Smooth muscle cell (in vitro differentiated cells): ENCODE data around the gene PEAK1. TPM values are rescaled to one million over a fixed set of nuclear protein-coding genes. Genes with fewer than 3 reads are reported as not detected.

ENCODE experiments used
- DNase-seq: peaks from one replicate; lab custom pipeline; 2025; ENCODE audit not compliant: unreplicated experiment; lab: John Stamatoyannopoulos, UW
- H2AFZ ChIP-seq: fragments of 200-600 bp; sonication (generic); 2 replicates; pipeline ENCODE4 v1.6.0; 2016; ENCODE audit warnings: antibody characterized with exemption, low read depth, mild to moderate bottlenecking
- H3F3A ChIP-seq: fragments of 200-600 bp; sonication (generic); 2 replicates; pipeline ENCODE4 v1.6.0; 2017; ENCODE audit warnings: antibody characterized with exemption, low read depth
- H3K27ac ChIP-seq: fragments of 200-600 bp; sonication (generic); 2 replicates; pipeline ENCODE4 v1.5.1; 2016; ENCODE audit warnings: low read depth, mild to moderate bottlenecking
- H3K27me3 ChIP-seq: fragments of 200-600 bp; sonication (generic); 2 replicates; pipeline ENCODE4 v1.6.1; 2016; ENCODE audit warnings: low read depth, mild to moderate bottlenecking
- H3K36me3 ChIP-seq: fragments of 200-600 bp; sonication (generic); 2 replicates; pipeline ENCODE4 v1.5.1; 2016; ENCODE audit warnings: low read depth
- H3K4me1 ChIP-seq: fragments of 200-600 bp; sonication (generic); 2 replicates; pipeline ENCODE4 v1.5.1; 2016; ENCODE audit warnings: low read depth
- H3K4me2 ChIP-seq: fragments of 200-600 bp; sonication (generic); 2 replicates; pipeline ENCODE4 v1.6.0; 2016; ENCODE audit warnings: mild to moderate bottlenecking
- H3K4me3 ChIP-seq: fragments of 200-600 bp; sonication (generic); 2 replicates; pipeline ENCODE4 v1.5.1; 2016; ENCODE audit warnings: mild to moderate bottlenecking
- H3K79me2 ChIP-seq: fragments of 200-600 bp; sonication (generic); 2 replicates; pipeline ENCODE4 v1.6.0; 2016; ENCODE audit warnings: low read depth, mild to moderate bottlenecking
- H3K9ac ChIP-seq: fragments of 200-600 bp; sonication (generic); 2 replicates; pipeline ENCODE4 v1.6.0; 2016; ENCODE audit warnings: low read depth
- H3K9me3 ChIP-seq: fragments of 200-600 bp; sonication (generic); replicated peaks from 2 replicates; pipeline ENCODE4 v1.5.1; 2016; ENCODE audit warnings: low read depth
- H4K20me1 ChIP-seq: fragments of 200-600 bp; sonication (generic); 2 replicates; pipeline ENCODE4 v1.6.0; 2016; ENCODE audit warnings: low read depth
- WGBS: methylation state at CpG from one replicate; pipeline ENCODE4 v1.1.7; 2016; ENCODE audit warnings: low lambda C conversion rate; 5-methylcytosine and 5-hydroxymethylcytosine counted together
- polyA plus RNA-seq: library from polyadenylated mRNA; unstranded; fragments of >200 nt; fragmentation: Nextera tagmentation; extraction: Ambion mirVana; gene quantifications from 2 replicates; pipeline ENCODE4 v1.2.1, GENCODE V29; 2016
- total RNA-seq: library from RNA; depleted of rRNA; stranded (reverse); fragments of >200 nt; gene quantifications from 2 replicates; pipeline ENCODE4 v1.2.3, GENCODE V29; 2014
- TF ChIP-seq, protein P1 (sequence below): fragments of 200-600 bp; sonication (generic); IDR thresholded peaks from 2 replicates; pipeline ENCODE4 v1.5.1; 2017; ENCODE audit warnings: borderline replicate concordance, mild to moderate bottlenecking, antibody characterized with exemption; ENCODE audit not compliant: insufficient read depth, poor library complexity, severe bottlenecking

PEAK1 gene
- total and polyA plus RNA-seq, 2 experiments from 2014 or later, result 5.6 to 21.9 TPM

DNA sequence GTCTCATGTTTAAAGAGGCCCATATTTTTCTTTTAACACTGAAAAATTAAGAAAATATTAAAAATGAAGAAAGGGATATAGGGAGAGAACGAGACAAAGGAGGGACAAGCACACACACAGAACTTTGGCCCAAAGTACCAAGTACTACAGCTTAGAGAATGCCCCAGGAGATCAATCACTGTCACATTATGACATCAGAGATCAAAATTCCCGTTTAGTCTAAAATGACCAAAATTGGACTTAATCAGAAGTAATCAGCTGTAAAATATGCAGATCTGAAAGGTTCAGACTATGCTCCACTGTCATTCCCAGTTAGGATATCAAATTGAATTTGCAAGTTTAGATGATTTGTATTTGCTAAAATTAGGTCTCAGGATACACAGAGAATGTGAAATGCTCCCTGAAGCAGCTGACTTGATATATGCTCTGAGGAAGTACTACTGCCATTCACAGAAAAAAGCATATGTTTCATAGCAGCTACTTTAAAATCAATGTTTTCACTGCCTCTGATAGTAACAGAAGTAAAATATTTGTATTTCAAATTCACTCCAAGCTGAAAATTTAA lies 123.0 kb downstream of the PEAK1 start:
- no peak overlapping the region for H2AFZ ChIP-seq
- H3K9me3 ChIP-seq, result no peaks in the 10 kb centered on the region
- peaks cover 25% of the 10 kb centered on the region for H4K20me1 ChIP-seq
- peaks cover 12% of the 10 kb centered on the region for H3K4me1 ChIP-seq
- peaks cover 8% of the 10 kb centered on the region for H3K79me2 ChIP-seq
- no peaks in the 10 kb centered on the region for H3K27me3 ChIP-seq
- H3K4me2 ChIP-seq, result no peak overlapping the region
- H3K27ac ChIP-seq, result no peak overlapping the region
- H3K36me3 ChIP-seq, result no peaks in the 10 kb centered on the region
- H3K4me3 ChIP-seq, result no peak overlapping the region
- WGBS, result 89% methylated on average over 2 of the region's 2 CpGs
- TF ChIP-seq, protein P1, sequence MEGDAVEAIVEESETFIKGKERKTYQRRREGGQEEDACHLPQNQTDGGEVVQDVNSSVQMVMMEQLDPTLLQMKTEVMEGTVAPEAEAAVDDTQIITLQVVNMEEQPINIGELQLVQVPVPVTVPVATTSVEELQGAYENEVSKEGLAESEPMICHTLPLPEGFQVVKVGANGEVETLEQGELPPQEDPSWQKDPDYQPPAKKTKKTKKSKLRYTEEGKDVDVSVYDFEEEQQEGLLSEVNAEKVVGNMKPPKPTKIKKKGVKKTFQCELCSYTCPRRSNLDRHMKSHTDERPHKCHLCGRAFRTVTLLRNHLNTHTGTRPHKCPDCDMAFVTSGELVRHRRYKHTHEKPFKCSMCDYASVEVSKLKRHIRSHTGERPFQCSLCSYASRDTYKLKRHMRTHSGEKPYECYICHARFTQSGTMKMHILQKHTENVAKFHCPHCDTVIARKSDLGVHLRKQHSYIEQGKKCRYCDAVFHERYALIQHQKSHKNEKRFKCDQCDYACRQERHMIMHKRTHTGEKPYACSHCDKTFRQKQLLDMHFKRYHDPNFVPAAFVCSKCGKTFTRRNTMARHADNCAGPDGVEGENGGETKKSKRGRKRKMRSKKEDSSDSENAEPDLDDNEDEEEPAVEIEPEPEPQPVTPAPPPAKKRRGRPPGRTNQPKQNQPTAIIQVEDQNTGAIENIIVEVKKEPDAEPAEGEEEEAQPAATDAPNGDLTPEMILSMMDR, result no peak
- no peak overlapping the region for H3K9ac ChIP-seq
- DNase-seq, result no peak
- no peaks in the 10 kb centered on the region for H3F3A ChIP-seq

GRCh38 chr15:77295446-77295845 lies 124.5 kb downstream of the PEAK1 start:
- no peak for DNase-seq
- peaks cover 8% of the 10 kb centered on the region for H3K79me2 ChIP-seq

DNA sequence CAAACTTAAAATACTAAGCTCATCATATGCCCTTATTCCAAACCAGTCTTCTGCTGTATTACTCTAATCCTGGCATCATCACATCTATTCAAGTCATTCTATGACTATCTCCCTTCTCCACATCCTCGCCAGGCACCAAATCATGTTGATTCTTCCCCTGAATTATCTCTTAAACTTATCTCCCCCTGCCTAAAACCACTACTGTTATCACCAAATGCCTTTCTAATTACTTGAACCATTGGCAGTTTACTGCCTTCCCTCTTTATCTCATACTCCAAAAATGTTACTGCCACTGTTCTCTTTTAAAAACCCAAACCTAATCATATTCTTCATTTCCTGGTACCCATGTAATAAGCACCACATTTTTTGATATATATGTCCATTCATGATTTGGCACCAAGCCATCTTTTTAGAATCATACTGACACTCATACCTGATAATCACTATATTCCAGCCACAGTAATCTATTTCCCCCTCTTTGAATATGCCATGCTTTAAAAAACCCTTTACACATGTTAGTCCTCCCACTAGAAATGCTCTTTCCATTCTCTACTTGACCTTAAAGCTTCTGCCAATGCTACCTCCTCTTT lies 126.8 kb downstream of the PEAK1 start:
- no peak overlapping the region for H3K4me3 ChIP-seq
- no peak overlapping the region for H3K9ac ChIP-seq
- DNase-seq, result no peak
- peaks cover 12% of the 10 kb centered on the region for H3K4me1 ChIP-seq
- no peak overlapping the region for H3K4me2 ChIP-seq
- TF ChIP-seq, protein P1, result no peak
- no peaks in the 10 kb centered on the region for H3K9me3 ChIP-seq
- no peaks in the 10 kb centered on the region for H3K36me3 ChIP-seq
- no peak overlapping the region for H2AFZ ChIP-seq
- peaks cover 48% of the 10 kb centered on the region for H4K20me1 ChIP-seq
- 35% methylated on average over 1 of the region's 1 CpG for WGBS
- peaks cover 23% of the 10 kb centered on the region for H3K79me2 ChIP-seq
- H3K27ac ChIP-seq, result no peak overlapping the region
- no peaks in the 10 kb centered on the region for H3K27me3 ChIP-seq
- no peaks in the 10 kb centered on the region for H3F3A ChIP-seq

More at GRCh38 chr15:77295446-77295845, 124.5 kb downstream of the PEAK1 start:
- Histone ChIP-seq H2AFZ (no peak overlapping the region), H3K36me3 (no peaks in the 10 kb centered on the region), H3K4me2 (peak overlapping the region; percentile 62), H3K27me3 (no peaks in the 10 kb centered on the region), H4K20me1 (peaks cover 31% of the 10 kb centered on the region), H3K9me3 (no peaks in the 10 kb centered on the region), H3F3A (no peaks in the 10 kb centered on the region), H3K4me1 (peaks cover 12% of the 10 kb centered on the region), H3K4me3 (no peak overlapping the region), H3K9ac (no peak overlapping the region), H3K27ac (peak overlapping the region; percentile 57)
- 29% methylated on average over 2 of the region's 2 CpGs for WGBS
- TF ChIP-seq, protein P1, result no peak

DNA sequence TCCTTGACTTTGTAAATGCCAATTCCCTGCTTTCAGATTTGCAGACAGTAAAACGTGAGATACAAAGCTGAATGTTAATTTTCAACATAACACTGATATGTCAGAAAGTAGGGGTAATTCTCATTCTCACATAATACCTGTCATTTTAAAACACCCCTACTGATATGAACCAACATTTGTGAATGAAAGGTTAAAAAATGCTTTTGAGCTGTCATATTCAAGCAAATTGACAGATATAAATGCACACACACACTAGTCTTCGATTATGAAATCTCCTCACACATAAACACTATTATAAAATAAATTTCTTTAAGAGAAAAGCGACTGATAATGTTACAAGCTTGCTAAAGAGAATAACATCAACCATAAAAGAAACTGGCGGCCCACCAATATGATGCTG lies 128.8 kb downstream of the PEAK1 start:
- 92% methylated on average over 4 of the region's 4 CpGs for WGBS
- TF ChIP-seq, protein P1, result no peak

More for the DNA sequence above, 128.8 kb downstream of the PEAK1 start:
- Histone ChIP-seq H3K4me1 (peaks cover 12% of the 10 kb centered on the region), H3K79me2 (peaks cover 27% of the 10 kb centered on the region), H2AFZ (no peak overlapping the region), H4K20me1 (peaks cover 61% of the 10 kb centered on the region), H3K9ac (no peak overlapping the region), H3K36me3 (no peaks in the 10 kb centered on the region), H3K9me3 (no peaks in the 10 kb centered on the region), H3K27me3 (no peaks in the 10 kb centered on the region), H3K27ac (no peak overlapping the region), H3K4me3 (no peak overlapping the region), H3K4me2 (no peak overlapping the region), H3F3A (no peaks in the 10 kb centered on the region)
- DNase-seq, result no peak
